Transverse colon (tissue), 4 donors: ENCODE measurements around the gene TBC1D9.

Experiments used
- CTCF ChIP-seq, 5 experiments: fragments of 200-600 bp in 3 of 5; fragments of 450-650 bp in 2 of 5; sonication (generic) in 3 of 5; IDR thresholded peaks; 1 replicate in 2 of 5; 2 replicates in 3 of 5; pipeline ENCODE4 v1.5.1; 2016 to 2017; ENCODE audit warnings: antibody characterized with exemption in 5 of 5, inconsistent platforms in 3 of 5, mild to moderate bottlenecking in 2 of 5, moderate library complexity in 1 of 5
- EP300 ChIP-seq: sonication (generic); formaldehyde crosslinking; IDR thresholded peaks from one replicate; pipeline ENCODE4 v1.6.1; 2017; ENCODE audit warnings: antibody characterized with exemption, low read depth
- POLR2A ChIP-seq: fragments of 450-650 bp; IDR thresholded peaks from one replicate; pipeline ENCODE4 v1.6.1; 2016; ENCODE audit warnings: antibody characterized with exemption, mild to moderate bottlenecking, moderate library complexity
- POLR2AphosphoS5 ChIP-seq, 3 donors: sonication (generic); formaldehyde crosslinking; IDR thresholded peaks; one replicate each; pipeline ENCODE4 v1.6.1; 2016; ENCODE audit warnings: antibody characterized with exemption in 3 of 3

GRCh38 chr4:140640150-140640748 is 115.9 kb downstream of the TBC1D9 start:
- no peak for TF ChIP-seq CTCF (IDR thresholded peaks at IDR 0.05)
- no peak for TF ChIP-seq POLR2A
- no peak for TF ChIP-seq POLR2AphosphoS5 (IDR thresholded peaks at IDR 0.05)
- no peak for TF ChIP-seq EP300
